Measurements from ENCODE around the gene GAS6. TPM values are rescaled to one million over a fixed set of nuclear protein-coding genes. Genes with fewer than 3 reads are reported as not detected.

GAS6 gene
- total RNA-seq, 4 donors from 2014 or later, result 43.0 to 112 (median 68.5) TPM

DNA sequence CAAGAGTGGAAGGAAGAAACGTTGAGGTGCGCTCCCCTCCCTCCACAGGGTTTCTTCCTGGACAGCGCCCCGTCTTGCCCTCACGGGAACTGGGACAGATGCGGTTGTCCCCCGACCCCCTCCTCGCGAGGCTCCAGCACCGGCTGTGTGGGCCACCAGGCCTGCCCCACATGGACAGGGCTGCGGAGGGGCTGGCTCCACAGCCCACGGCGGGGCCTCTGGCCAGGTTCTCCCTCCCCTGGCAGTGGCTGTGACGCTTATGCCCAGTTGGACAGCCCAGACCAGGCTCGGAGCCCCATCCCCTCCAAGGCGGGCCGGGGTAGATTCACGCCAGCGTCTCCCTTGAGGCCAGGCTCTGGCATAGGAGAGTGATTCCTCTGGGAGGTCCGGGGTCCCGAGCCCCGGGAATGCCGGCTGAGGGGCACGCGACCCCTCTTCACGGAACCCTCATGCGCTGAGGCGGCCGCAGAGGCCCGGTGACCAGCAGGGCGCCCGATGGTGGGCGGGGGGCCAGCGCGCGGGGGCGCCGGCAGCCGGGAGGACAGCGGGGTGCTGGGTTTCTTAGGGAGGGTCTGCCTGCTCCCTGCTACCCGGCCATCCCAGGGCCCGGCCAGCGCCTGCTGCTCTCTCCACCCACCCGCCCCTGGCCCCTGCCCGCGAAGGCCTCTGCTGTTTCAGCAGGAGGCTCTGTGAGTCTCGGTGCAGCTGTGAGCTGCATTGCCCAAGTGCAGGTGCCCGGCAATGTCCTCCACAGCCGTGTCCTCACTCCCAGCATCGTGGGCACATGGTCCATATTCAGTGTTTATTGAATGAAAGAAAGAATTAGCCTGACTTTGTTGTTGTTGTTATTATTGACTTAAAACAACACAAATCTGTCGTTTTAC, 20.3 kb upstream of the GAS6 start:
- DNase-seq, result no peak
- peaks cover 34 to 56% (median 34%) of the 10 kb centered on the region in 3 donors for H3K4me1 ChIP-seq
- H3K27me3 ChIP-seq, result no peaks in the 10 kb centered on the region
- 80 to 90% methylated on average over 6 to 11 of the region's 51 CpGs for WGBS, 2 donors
- intact Hi-C loops (cut with DNase I), result no loop called here
- no peak overlapping the region for H3K27ac ChIP-seq
- no peaks in the 10 kb centered on the region for H3K9me3 ChIP-seq
- no peak for TF ChIP-seq POLR2A (IDR thresholded peaks at IDR 0.05)
- TF ChIP-seq, protein P1, sequence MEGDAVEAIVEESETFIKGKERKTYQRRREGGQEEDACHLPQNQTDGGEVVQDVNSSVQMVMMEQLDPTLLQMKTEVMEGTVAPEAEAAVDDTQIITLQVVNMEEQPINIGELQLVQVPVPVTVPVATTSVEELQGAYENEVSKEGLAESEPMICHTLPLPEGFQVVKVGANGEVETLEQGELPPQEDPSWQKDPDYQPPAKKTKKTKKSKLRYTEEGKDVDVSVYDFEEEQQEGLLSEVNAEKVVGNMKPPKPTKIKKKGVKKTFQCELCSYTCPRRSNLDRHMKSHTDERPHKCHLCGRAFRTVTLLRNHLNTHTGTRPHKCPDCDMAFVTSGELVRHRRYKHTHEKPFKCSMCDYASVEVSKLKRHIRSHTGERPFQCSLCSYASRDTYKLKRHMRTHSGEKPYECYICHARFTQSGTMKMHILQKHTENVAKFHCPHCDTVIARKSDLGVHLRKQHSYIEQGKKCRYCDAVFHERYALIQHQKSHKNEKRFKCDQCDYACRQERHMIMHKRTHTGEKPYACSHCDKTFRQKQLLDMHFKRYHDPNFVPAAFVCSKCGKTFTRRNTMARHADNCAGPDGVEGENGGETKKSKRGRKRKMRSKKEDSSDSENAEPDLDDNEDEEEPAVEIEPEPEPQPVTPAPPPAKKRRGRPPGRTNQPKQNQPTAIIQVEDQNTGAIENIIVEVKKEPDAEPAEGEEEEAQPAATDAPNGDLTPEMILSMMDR (IDR thresholded peaks at IDR 0.05), result no peak
- no peaks in the 10 kb centered on the region for H3K36me3 ChIP-seq
- H3K4me3 ChIP-seq, result no peak overlapping the region

DNA sequence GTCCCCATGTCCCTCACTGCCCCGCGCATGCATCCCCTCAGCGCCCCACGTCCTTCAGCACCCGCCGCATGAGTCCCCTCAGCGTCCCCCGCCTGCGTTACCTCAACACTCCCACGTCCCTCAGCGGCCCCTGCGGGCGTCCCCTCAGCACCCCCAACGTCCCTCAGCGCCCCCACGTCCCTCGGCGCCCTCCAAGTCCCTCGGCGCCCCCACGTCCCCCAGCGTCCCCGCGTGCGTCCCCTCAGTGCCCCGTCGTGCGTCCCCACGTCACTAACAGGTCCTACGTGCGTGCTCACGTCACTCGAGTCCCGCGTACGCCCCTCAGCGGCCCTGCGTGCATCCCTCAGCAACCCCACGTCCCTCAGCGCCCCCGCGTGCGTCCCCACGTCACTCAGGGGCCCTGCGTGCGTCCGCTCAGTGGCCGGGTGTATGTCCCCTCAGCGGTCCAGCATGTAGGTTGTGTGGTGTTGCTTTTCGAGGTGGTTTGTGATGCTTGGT, 19.5 kb upstream of the GAS6 start:
- TF ChIP-seq POLR2A (IDR thresholded peaks at IDR 0.05), result no peak
- TF ChIP-seq, protein P1 (IDR thresholded peaks at IDR 0.05), result no peak
- WGBS, 2 donors, result 94 to 95% methylated on average over 29 to 42 of the region's 50 CpGs
- Histone ChIP-seq H3K27me3 (no peaks in the 10 kb centered on the region), H3K36me3 (no peaks in the 10 kb centered on the region), H3K4me3 (no peak overlapping the region), H3K9me3 (no peaks in the 10 kb centered on the region), H3K4me1 (peaks cover 34 to 57% (median 34%) of the 10 kb centered on the region in 3 donors), H3K27ac (peak overlapping the region in 1 of 4 donors; percentile 82)
- intact Hi-C loops (cut with DNase I), result no loop called here
- DNase-seq, result no peak

DNA sequence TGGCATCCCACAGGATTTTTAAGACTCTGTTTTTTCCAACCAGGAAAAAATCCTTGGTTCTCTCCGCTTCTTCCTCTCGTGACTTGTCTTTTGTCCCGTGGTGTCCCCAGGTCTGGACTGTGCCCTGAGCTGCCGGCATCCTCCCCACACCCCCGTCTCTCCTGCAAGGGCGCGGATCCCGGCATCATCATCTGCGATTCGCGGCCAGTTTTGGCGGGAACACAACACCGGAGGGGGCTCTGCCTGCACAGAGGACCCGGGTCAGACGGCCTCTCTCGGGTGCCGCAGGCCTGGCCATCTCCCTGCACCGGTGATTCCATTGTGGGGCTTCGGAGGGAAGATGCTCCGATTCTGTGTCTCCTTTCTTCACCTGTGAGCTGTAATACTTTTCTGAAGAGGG, 18.8 kb upstream of the GAS6 start:
- no peaks in the 10 kb centered on the region for H3K9me3 ChIP-seq
- DNase-seq, result no peak
- peak overlapping the region in 3 of 4 donors; percentile 79 to 82 (median 82) for H3K27ac ChIP-seq
- no peak overlapping the region for H3K4me3 ChIP-seq
- H3K4me1 ChIP-seq, result peaks cover 29 to 50% (median 33%) of the 10 kb centered on the region in 3 donors
- H3K27me3 ChIP-seq, result no peaks in the 10 kb centered on the region
- WGBS, 2 donors, result 77 to 85% methylated on average over 8 to 13 of the region's 20 CpGs
- no peaks in the 10 kb centered on the region for H3K36me3 ChIP-seq
- intact Hi-C loops (cut with DNase I), result no loop called here
- TF ChIP-seq, protein P1 (IDR thresholded peaks at IDR 0.05), result no peak
- no peak for TF ChIP-seq POLR2A (IDR thresholded peaks at IDR 0.05)

DNA sequence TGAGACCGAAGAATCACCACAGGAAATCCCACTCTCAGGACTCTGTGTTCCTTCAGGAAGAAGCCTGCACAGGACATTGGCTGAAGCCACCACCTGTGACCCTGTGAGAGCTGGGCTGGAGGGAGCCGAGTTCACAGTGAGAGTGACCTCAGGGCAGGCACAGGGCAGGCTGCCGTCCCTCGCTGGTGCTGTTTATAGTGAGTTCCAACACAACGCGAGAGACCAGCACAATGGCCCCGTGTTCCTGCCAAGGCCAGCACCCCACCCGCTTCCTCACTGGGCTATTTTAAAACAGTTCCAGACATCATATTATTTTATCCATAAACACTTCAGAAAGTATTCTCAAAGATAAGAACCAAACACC, 18.4 kb upstream of the GAS6 start:
- Histone ChIP-seq H3K27ac (peak overlapping the region; percentile 65 to 82 (median 80)), H3K27me3 (no peaks in the 10 kb centered on the region), H3K9me3 (no peaks in the 10 kb centered on the region), H3K4me3 (no peak overlapping the region), H3K4me1 (peaks cover 24 to 46% (median 31%) of the 10 kb centered on the region in 3 donors), H3K36me3 (no peaks in the 10 kb centered on the region)
- intact Hi-C loops (cut with DNase I), result no loop called here
- TF ChIP-seq, protein P1 (IDR thresholded peaks at IDR 0.05), result no peak
- TF ChIP-seq POLR2A (IDR thresholded peaks at IDR 0.05), result no peak
- 41 to 64% methylated on average over 3 to 5 of the region's 8 CpGs for WGBS, 2 donors
- DNase-seq, result no peak

DNA sequence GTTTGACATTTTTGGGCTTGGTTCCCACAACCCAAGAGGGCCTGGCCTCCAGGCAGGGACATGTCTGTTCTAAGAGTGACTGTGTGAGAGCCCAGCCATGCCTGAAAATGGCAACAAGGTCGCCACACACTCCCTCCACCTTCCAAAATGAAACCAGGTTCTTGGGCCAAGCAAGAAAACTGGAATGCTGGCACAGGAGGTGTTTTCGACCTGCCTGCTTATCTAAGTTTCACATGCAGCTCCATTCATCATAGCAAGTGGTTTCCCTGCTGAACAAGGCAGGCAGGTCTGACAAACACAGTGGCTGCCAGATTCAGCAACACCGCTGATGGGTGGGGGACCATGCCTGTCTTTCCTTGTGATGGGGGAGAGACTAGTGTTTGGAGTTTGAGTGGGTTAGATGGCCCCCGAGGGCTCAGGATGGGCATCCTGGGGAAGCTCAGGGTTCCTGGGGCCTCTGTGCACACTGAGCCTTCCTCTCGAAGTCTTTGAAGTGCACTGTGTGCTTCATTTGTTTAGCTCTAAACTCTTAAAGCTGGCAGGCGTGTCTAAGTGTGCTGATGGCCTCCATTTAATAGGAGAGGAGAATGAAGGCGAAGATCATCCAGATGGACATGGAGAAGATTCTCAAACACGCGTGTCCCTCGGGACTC, 17.9 kb upstream of the GAS6 start:
- Histone ChIP-seq H3K27me3 (no peaks in the 10 kb centered on the region), H3K36me3 (no peaks in the 10 kb centered on the region), H3K4me1 (peaks cover 22 to 46% (median 31%) of the 10 kb centered on the region in 3 donors), H3K9me3 (no peaks in the 10 kb centered on the region), H3K4me3 (no peak overlapping the region), H3K27ac (peak overlapping the region; percentile 65 to 82 (median 80))
- no peak for DNase-seq
- TF ChIP-seq, protein P1 (IDR thresholded peaks at IDR 0.05), result no peak
- WGBS, 2 donors, result 35 to 38% methylated on average over 6 to 10 of the region's 10 CpGs
- intact Hi-C loops (cut with DNase I), result no loop called here
